Brain microvascular endothelial cell (primary cell): ENCODE results near the gene ARF1.

Experiments
- DNase-seq: peaks from one replicate; pipeline ENCODE4 v3.0.0-alpha.2; 2020
- H3K27ac ChIP-seq: fragments of 250-450 bp; sonication (Bioruptor Pico); 2 replicates; pipeline ENCODE4 v1.5.1; 2020; ENCODE audit warnings: mild to moderate bottlenecking, moderate library complexity
- H3K27me3 ChIP-seq: fragments of 250-450 bp; sonication (Bioruptor Pico); replicated peaks from 2 replicates; pipeline ENCODE4 v1.5.1; 2020; ENCODE audit warnings: mild to moderate bottlenecking
- H3K36me3 ChIP-seq: fragments of 250-450 bp; sonication (Bioruptor Pico); replicated peaks from 2 replicates; pipeline ENCODE4 v1.5.1; 2020; ENCODE audit warnings: mild to moderate bottlenecking
- H3K4me3 ChIP-seq: 2 replicates; pipeline ENCODE4 v1.5.1; 2011; ENCODE audit warnings: low read depth, mild to moderate bottlenecking, control low read depth, low read length, moderate library complexity
- CTCF ChIP-seq: IDR thresholded peaks from 2 replicates; pipeline ENCODE4 v1.5.1; 2011; ENCODE audit warnings: low read depth, mild to moderate bottlenecking, moderate library complexity, low read length, control low read depth, inconsistent platforms; ENCODE audit errors: missing control alignments
- in situ Hi-C: cut with HindIII; loops from 2 replicates; pipeline ENCODE4 v1.10.0; 2017; ENCODE audit warnings: low sequenced_read_pairs, low pct_ligation_motif_present

The ARF1 gene

DNA sequence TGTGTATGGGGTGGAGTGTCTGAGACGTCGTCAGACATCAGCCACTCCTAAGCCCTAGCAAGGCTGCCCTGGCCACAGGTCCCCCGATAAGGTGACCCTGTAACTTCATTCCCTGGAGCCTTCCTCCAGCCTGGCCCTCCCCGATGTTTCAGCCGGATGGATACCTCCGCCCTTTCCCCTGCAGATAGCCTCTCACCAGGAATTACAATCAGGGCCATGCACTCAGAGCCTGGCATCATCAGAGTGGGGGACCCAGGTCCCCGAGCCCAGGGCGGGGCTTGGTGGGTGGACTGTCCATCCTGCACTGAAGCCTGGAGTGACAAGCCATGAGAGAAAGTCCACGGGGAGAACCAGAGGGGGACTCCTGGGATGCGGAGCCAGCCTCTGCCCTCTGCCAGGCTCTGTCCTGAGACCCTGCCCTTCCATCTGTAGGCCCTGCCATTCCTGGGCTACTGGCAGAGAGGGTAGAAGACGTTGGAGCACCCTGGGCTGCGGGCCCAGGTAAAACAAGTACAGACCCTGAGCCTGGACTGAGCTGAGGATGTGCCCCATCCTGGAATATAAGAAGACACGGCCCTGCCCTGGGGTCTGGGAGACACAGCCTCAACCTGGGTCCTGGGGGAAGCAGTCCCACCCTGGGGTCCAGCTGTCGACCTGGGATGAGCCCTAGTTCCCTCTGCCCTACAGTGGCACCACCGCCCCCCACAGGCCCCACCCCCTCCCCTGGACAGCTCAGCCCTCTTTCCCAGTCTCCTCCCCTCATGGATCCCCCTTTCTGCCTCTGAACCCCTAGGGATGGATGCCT lies 16.8 kb upstream of the ARF1 start:
- H3K27me3 ChIP-seq: peaks cover 5% of the 10 kb centered on the region
- DNase-seq: no peak
- in situ Hi-C loops: no loop called here
- H3K36me3 ChIP-seq: no peaks in the 10 kb centered on the region
- no peak overlapping the region for H3K4me3 ChIP-seq
- no peak for TF ChIP-seq CTCF
- no peak overlapping the region for H3K27ac ChIP-seq

DNA sequence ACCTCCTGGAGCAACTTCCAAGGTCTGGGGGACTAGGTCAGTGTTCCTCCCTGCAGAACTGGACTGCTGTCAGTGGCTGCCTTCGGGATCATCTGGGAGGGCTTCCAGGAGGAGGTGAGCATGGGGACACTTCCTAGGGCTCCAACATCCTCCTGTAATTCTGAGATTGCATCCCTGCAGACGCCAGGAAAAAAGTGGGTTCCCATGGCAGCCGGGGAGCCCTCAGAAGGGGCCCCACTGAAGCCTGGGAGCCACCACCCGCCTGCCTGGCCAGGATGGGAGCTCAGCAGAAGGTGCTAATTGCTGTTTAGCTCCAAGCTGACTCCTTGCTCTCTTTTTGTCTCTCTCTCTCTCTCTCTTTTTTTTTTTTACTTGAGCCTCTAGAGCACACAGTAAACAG lies 16.1 kb upstream of the ARF1 start:
- Histone ChIP-seq H3K4me3 (no peak overlapping the region), H3K36me3 (no peaks in the 10 kb centered on the region), H3K27me3 (peaks cover 6% of the 10 kb centered on the region), H3K27ac (no peak overlapping the region)
- TF ChIP-seq CTCF: no peak
- no peak for DNase-seq
- in situ Hi-C loops: no loop called here

DNA sequence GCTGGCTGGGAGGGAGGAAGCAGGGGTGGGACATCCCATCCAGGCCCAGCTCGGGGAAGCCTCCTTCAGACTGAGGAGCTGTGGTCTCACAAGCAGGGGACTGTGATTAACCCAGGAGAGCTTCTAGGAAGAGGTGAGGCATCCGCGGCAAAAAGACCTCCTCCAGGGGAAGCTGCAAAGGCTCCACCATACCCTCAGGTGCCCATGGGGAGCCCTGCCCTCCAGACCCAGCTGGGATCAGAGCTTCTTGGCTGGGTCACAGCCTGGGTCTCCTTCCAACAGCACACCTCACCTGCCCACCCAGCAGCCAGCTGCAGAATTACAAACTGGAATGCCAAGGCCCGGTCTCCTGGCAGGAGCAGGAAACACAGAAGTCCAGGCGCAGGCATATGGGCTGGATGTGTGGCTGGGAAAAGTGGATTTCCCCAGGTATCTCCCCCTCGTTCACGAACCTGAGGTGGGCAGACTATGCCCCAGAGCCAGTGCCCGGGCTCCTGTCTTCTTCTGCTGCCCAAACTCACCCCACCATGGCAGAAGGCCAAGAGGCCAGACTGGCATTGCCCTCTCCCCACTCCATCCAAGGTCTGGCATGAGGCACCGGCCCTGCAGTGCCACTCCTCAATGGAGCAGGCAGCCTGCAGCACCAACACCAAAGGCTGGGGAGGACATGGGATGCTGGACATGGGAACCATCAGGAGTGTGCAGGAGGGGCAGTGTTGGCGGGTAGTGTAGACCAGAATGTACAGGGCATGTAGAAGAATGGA lies 15.4 kb upstream of the ARF1 start:
- H3K27me3 ChIP-seq: peaks cover 6% of the 10 kb centered on the region
- H3K27ac ChIP-seq: no peak overlapping the region
- no peak for TF ChIP-seq CTCF
- H3K4me3 ChIP-seq: no peak overlapping the region
- H3K36me3 ChIP-seq: no peaks in the 10 kb centered on the region
- no peak for DNase-seq
- in situ Hi-C loops: no loop called here

GRCh38 chr1:228068359-228068758 lies 14.1 kb upstream of the ARF1 start:
- Histone ChIP-seq H3K27ac (no peak overlapping the region), H3K27me3 (peaks cover 6% of the 10 kb centered on the region), H3K36me3 (no peaks in the 10 kb centered on the region), H3K4me3 (no peak overlapping the region)
- in situ Hi-C loops: no loop called here
- DNase-seq: no peak
- no peak for TF ChIP-seq CTCF

GRCh38 chr1:228070173-228070572 lies 12.3 kb upstream of the ARF1 start:
- Histone ChIP-seq H3K27me3 (peaks cover 6% of the 10 kb centered on the region), H3K36me3 (no peaks in the 10 kb centered on the region), H3K4me3 (no peak overlapping the region), H3K27ac (no peak overlapping the region)
- in situ Hi-C loops: no loop called here
- TF ChIP-seq CTCF: no peak
- no peak for DNase-seq
